Pancreas (tissue), 10 donors: Measurements from ENCODE around the gene HIVEP3. TPM values are rescaled to one million over a fixed set of nuclear protein-coding genes. Genes with fewer than 3 reads are reported as not detected.
A peak's percentile ranks its signal among the peaks of the same experiment; 100 is the strongest.

Experiments used
- ATAC-seq, 4 donors: fragments of 200-7000 bp; cut with Tn5 transposase; one replicate each; pipeline versions ENCODE4 v1.8.0 to v1.9.1; 2020; ENCODE audit warnings: mild to moderate bottlenecking in 4 of 4, moderate library complexity in 4 of 4
- DNase-seq, 6 donors: peaks; one replicate each; pipeline ENCODE4 v3.0.0-alpha.2; 2020
- FAIRE-seq: peaks from 2 replicates; lab custom pipeline; 2012; peaks lifted over from hg19 to GRCh38; lab: Jason Lieb, UNC
- H3K27ac ChIP-seq, 4 donors: fragments of 200-600 bp; sonication (generic); 1 replicate in 3 of 4; 2 replicates in 1 of 4; pipeline versions ENCODE4 v1.5.0 to v1.8.0; 2020
- H3K27me3 ChIP-seq, 4 donors: fragments of 200-600 bp; one replicate each; pipeline ENCODE4 v1.8.0; 2021
- H3K36me3 ChIP-seq, 3 donors: fragments of 200-600 bp; sonication (generic) in 1 of 3; one replicate each; pipeline versions ENCODE4 v1.5.0 to v1.8.0; 2020 to 2021
- H3K4me1 ChIP-seq, 3 donors: fragments of 200-600 bp; one replicate each; pipeline ENCODE4 v1.8.0; 2021
- H3K4me3 ChIP-seq, 4 donors: fragments of 200-600 bp; sonication (generic) in 2 of 4; one replicate each; pipeline versions ENCODE4 v1.5.0 to v1.8.0; 2020 to 2021
- H3K9me3 ChIP-seq, 4 donors: fragments of 200-600 bp; one replicate each; pipeline ENCODE4 v1.8.0; 2021
- WGBS, 2 donors: extraction: QIAGEN DNeasy Blood & Tissue Kit; methylation state at CpG; one replicate each; pipeline ENCODE4 v1.1.7; 2013; 5-methylcytosine and 5-hydroxymethylcytosine counted together
- intact Hi-C, 3 donors: fragments of 100-400 bp; cut with DNase I; formaldehyde crosslinking; loops; one replicate each; pipeline versions ENCODE4 v1.11.1 to v1.14.2; 2022
- polyA plus RNA-seq, 2 donors: library from polyadenylated mRNA; stranded (reverse); fragments of 200-250 nt; gene quantifications; one replicate each; pipeline ENCODE4 v1.2.3, GENCODE V29; 2013
- total RNA-seq, 6 donors: library from RNA; stranded (reverse); fragmentation: NEBNext Ultra II Directional in 4 of 6; extraction: Animal tissue kit (Norgen Biotek cat#: 25700) in 4 of 6; gene quantifications; one replicate each; pipeline versions ENCODE4 v1.2.1 to v1.2.4, GENCODE V29; 2021 to 2023
- TF ChIP-seq, protein P1 (sequence below), 4 donors: fragments of 200-600 bp; sonication (generic) in 3 of 4; IDR thresholded peaks; one replicate each; pipeline versions ENCODE4 v1.5.0 to v1.8.0; 2021; ENCODE audit warnings: antibody characterized with exemption in 4 of 4
- donor health status: healthy with polysubstance abuse.
- donor health status: DM: no; HTN: no; CAD: no; lungs with moderate emphysema.
- donor health status: DM: no; HTN: no; CAD: no.
- donor health status: control.
- donor health status: control.
- donor health status: Bipolar disorder and iron deficiency.
- donor health status: DM: yes; HTN: yes; CAD: no.
- donor health status: DM: no; HTN: no; CAD: no.
- donor health status: DM: no; HTN: no; CAD: no.
- donor health status: DM: yes; HTN: yes; CAD: no.

The HIVEP3 gene
- total and polyA plus RNA-seq, 8 donors = 2.7 to 5.0 (median 3.1) TPM

- H3K4me3 ChIP-seq = no peak overlapping the region
- no peak for FAIRE-seq
- H3K36me3 ChIP-seq = no peaks in the 10 kb centered on the region
- 86 to 91% methylated on average over 2 of the region's 2 CpGs for WGBS, 2 donors
- H3K4me1 ChIP-seq = no peaks in the 10 kb centered on the region
- no peak for DNase-seq
- intact Hi-C loops = no loop called here
- TF ChIP-seq, protein P1, sequence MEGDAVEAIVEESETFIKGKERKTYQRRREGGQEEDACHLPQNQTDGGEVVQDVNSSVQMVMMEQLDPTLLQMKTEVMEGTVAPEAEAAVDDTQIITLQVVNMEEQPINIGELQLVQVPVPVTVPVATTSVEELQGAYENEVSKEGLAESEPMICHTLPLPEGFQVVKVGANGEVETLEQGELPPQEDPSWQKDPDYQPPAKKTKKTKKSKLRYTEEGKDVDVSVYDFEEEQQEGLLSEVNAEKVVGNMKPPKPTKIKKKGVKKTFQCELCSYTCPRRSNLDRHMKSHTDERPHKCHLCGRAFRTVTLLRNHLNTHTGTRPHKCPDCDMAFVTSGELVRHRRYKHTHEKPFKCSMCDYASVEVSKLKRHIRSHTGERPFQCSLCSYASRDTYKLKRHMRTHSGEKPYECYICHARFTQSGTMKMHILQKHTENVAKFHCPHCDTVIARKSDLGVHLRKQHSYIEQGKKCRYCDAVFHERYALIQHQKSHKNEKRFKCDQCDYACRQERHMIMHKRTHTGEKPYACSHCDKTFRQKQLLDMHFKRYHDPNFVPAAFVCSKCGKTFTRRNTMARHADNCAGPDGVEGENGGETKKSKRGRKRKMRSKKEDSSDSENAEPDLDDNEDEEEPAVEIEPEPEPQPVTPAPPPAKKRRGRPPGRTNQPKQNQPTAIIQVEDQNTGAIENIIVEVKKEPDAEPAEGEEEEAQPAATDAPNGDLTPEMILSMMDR (IDR thresholded peaks at IDR 0.05) = no peak
- ATAC-seq = no peak
- no peaks in the 10 kb centered on the region for H3K9me3 ChIP-seq
- no peak overlapping the region for H3K27ac ChIP-seq
- H3K27me3 ChIP-seq = no peaks in the 10 kb centered on the region
Observed at GRCh38 chr1:41745022-41745421, 173.7 kb downstream of the HIVEP3 start.

GRCh38 chr1:41743366-41743765 is 175.4 kb downstream of the HIVEP3 start:
- DNase-seq = no peak

GRCh38 chr1:41742219-41742618 is 176.5 kb downstream of the HIVEP3 start:
- DNase-seq = no peak
- TF ChIP-seq, protein P1 (IDR thresholded peaks at IDR 0.05) = no peak
- intact Hi-C loops = no loop called here
- H3K36me3 ChIP-seq = no peaks in the 10 kb centered on the region
- no peaks in the 10 kb centered on the region for H3K4me1 ChIP-seq
- no peaks in the 10 kb centered on the region for H3K27me3 ChIP-seq
- H3K27ac ChIP-seq = no peak overlapping the region
- ATAC-seq = peak in 3 of 4 donors; percentile 14 to 52 (median 50)
- no peaks in the 10 kb centered on the region for H3K9me3 ChIP-seq
- no peak for FAIRE-seq
- WGBS, 2 donors = 78 to 87% methylated on average over 5 of the region's 5 CpGs
- H3K4me3 ChIP-seq = no peak overlapping the region

More at GRCh38 chr1:41743366-41743765, 175.4 kb downstream of the HIVEP3 start:
- no peaks in the 10 kb centered on the region for H3K27me3 ChIP-seq
- H3K4me1 ChIP-seq = no peaks in the 10 kb centered on the region
- ATAC-seq (no peak), FAIRE-seq (no peak)
- 95 to 97% methylated on average over 3 of the region's 3 CpGs for WGBS, 2 donors
- H3K27ac ChIP-seq = no peak overlapping the region
- H3K36me3 ChIP-seq = no peaks in the 10 kb centered on the region
- TF ChIP-seq, protein P1 (IDR thresholded peaks at IDR 0.05) = no peak
- H3K4me3 ChIP-seq = no peak overlapping the region
- intact Hi-C loops = no loop called here
- H3K9me3 ChIP-seq = no peaks in the 10 kb centered on the region

GRCh38 chr1:41741244-41741643 is 177.5 kb downstream of the HIVEP3 start:
- no peak for ATAC-seq
- WGBS, 2 donors = 85 to 89% methylated on average over 7 of the region's 7 CpGs
- no peak overlapping the region for H3K27ac ChIP-seq
- no peaks in the 10 kb centered on the region for H3K36me3 ChIP-seq
- intact Hi-C loops = no loop called here
- H3K9me3 ChIP-seq = no peaks in the 10 kb centered on the region
- TF ChIP-seq, protein P1 (IDR thresholded peaks at IDR 0.05) = no peak
- no peak for DNase-seq
- no peaks in the 10 kb centered on the region for H3K4me1 ChIP-seq
- H3K27me3 ChIP-seq = no peaks in the 10 kb centered on the region
- no peak for FAIRE-seq
- no peak overlapping the region for H3K4me3 ChIP-seq

DNA sequence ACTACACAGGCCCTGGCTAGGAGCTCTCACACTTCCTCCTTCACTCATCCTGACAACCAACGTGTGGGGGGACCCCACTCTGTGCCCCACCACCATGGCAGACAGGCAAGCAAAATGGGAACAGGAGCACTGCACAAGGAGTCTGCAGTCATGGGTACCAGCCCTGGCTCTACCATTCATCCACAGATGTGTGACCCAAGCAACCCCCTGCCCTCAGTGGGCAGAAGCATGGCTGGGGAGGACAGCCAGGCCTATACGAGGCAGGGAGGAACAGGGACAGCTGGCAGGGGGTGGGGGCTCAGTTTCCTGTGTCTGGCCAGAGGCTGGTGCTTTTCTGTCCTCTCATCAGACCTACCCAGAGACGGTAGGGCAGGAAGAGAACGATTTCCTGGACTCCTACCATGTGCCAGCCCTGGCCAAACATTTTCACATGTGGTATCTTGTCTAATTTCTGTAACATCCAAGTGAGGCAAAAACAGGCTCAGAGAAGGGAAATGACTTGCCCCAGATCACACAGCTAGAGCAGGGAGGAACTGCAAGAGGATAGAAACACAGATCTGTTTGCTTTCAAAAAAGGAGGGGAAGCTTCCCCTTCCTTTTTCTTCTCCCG is 178.0 kb downstream of the HIVEP3 start:
- no peak for FAIRE-seq
- DNase-seq = no peak
- WGBS, 2 donors = 64 to 70% methylated on average over 5 of the region's 5 CpGs
- TF ChIP-seq, protein P1 (IDR thresholded peaks at IDR 0.05) = no peak
- Histone ChIP-seq H3K27me3 (no peaks in the 10 kb centered on the region), H3K4me1 (no peaks in the 10 kb centered on the region), H3K9me3 (no peaks in the 10 kb centered on the region), H3K36me3 (no peaks in the 10 kb centered on the region), H3K4me3 (no peak overlapping the region), H3K27ac (no peak overlapping the region)
- intact Hi-C loops = no loop called here
- ATAC-seq = no peak
